GM19239 (cell line): ENCODE measurements around the gene SORCS2.

Experiments used
- DNase-seq: peaks from one replicate; pipeline ENCODE4 v3.0.0; 2011; ENCODE audit warnings: low spot score; ENCODE audit not compliant: insufficient read length
- FAIRE-seq: peaks from 2 replicates; lab custom pipeline; 2011; peaks lifted over from hg19 to GRCh38; lab: Jason Lieb, UNC

SORCS2 gene

DNA sequence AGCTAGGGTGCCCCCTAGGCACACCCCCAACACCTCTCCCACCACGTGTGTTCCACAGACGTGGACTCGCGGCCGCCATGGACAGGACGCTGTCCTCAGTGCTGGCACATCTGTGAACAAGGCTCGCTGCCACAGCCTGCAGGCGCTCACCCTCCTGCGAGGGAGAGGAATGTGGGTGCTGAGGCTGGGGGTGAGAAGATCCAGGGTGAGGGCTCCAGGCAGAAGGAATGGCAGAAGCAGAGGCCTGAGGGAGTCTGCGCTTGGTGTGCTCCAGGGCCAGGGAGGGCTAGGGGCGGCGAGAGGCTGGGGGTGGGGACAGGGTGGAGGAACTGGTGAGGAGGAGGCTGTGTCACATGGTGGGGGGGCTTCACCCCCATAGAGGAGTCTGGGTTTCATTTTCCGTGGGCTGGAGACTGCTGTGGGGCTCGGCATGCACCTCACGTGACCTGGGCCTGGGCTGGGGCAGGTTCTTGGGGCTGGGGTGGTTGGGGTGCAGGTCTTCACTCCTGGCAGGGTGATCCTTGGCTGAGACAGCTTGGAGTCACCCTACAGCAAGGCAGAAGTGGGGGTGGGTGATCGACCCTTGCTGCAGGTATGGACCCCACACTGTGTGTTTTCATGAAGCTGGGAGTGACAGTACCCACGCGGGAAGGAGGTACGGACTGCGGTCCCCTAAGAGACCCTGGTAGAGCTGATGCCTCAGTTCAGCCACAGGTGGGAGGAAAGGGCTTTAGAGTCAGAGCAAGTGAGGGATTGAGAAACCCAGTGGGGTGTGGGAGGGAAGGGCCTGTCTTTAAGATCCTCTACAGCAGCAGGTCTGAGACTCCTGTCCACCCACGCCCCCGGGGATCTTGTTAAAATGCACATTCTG lies 138.7 kb downstream of the SORCS2 start:
- FAIRE-seq (no peak), DNase-seq (no peak)

GRCh38 chr4:7331682-7332000 lies 139.3 kb downstream of the SORCS2 start:
- FAIRE-seq (no peak), DNase-seq (no peak)

DNA sequence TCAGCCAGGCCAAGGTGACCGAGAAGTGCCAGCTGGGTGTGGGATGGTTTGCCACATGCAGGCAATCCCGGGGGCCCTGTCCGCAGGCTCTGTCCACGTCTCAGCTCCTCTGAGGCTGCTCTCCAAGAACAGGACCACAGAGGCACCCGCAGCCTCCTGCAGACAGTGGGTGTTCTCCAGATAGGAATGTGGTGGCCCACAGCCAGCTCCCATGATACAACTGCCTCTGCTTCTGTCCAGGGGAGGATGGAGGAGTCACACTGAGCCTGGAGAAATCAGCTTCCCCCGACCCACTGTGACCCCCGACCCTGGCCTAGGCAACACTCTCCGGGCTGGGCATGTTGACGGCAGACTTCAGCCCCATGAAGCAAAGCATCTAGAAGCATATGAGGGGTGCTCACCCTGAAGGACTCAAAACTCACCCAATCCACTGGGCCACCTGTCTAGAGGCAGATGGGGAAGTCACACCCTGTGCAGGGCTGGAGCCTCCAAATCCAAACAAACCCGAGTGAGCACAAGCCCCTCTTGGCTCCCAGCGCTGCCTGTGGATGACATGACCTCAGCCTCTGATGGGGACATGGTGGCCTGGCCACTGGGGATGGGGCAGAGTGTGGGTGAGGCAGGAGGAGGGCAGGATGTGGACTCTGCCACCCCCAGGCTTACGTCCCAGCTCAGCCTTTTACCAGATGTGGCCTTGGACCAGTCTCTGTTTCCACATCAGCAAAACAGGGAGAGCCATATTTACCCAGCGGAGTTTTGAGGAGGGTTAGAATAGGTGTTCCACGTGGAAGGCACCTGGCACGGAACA lies 140.1 kb downstream of the SORCS2 start:
- FAIRE-seq (no peak), DNase-seq (no peak)

GRCh38 chr4:7333024-7333780 lies 140.9 kb downstream of the SORCS2 start:
- no peak for FAIRE-seq
- DNase-seq, result no peak

DNA sequence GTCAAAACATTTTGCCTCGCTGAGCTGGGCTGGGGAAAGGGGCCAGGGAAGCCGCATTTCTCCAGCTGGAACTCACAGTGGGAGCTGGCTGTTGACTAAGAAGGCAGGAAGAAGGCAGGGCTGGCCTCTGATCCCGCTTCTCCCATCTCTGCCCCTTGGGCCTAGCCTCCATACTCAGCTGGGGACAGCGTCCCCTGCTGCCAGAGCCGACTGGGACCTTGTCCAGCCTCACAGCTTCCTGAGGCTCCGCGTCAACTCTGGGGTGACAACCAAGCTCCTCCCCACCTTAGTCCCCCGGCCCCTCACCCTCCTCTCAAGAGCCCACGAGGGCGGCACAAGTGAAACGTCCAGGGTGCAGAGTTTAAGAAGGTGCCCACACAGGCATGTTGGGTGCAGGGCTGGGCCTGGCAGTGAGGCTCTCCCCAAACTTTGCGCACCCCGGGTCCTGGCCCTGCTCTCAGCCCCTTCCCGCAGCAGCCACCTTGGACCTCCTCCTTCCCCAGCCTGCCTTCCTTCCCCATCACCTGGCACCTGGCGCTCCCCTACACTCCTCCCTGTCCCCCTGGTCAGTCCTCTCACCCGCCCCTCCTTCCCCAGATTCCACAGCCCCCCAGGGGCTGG lies 141.6 kb downstream of the SORCS2 start:
- FAIRE-seq (no peak), DNase-seq (no peak)

- FAIRE-seq, result no peak
- no peak for DNase-seq
Measured at GRCh38 chr4:7334521-7335275, 142.4 kb downstream of the SORCS2 start.

- FAIRE-seq, result peak; percentile 18
- DNase-seq, result peak; percentile 80
Measured at GRCh38 chr4:7335344-7336066, 143.2 kb downstream of the SORCS2 start.

DNA sequence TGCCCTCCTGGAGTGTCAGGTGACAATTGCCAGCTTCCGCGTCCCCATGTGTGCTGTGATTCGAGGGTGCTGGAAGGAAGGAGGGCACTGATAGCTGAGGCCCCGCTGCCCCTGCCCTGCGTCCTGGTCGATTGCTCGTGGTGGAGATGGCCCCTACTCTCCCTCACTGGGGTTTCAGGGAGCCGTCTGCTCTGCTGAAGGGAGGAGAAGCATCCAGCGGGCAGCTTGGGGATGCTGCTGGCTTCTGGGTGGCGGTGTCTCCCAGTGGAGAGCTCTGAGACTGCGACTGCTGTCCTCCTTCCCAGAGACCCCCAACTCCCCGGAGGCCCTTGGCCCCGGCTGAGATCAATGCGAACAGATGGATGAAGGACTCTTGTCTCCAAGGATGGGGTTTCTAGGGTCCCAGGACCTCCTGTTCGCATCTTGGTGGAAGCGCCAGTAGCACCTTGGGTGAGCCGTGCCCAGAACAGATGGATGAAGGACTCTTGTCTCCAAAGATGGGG lies 143.8 kb downstream of the SORCS2 start:
- FAIRE-seq (no peak), DNase-seq (no peak)

DNA sequence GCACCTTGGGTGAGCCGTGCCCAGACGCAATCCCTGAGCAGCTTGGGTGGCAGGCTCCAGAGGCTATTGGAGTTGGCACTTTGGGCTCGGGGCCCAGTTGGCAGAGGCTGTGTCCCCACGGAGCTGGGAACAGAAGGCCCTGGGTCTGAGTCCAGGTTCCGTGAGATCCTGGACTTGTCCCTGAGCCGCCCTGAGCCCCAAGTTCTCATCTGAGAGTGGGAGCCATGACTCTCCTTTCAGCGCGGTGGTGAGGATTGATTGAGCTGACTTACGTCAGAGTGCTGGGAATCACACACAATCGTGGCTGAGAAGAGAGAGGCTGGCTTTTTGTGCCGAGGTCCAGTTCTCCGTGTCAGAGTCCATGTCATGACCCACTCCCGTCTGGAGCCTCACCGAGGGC lies 144.4 kb downstream of the SORCS2 start:
- FAIRE-seq, result no peak
- DNase-seq, result no peak

DNA sequence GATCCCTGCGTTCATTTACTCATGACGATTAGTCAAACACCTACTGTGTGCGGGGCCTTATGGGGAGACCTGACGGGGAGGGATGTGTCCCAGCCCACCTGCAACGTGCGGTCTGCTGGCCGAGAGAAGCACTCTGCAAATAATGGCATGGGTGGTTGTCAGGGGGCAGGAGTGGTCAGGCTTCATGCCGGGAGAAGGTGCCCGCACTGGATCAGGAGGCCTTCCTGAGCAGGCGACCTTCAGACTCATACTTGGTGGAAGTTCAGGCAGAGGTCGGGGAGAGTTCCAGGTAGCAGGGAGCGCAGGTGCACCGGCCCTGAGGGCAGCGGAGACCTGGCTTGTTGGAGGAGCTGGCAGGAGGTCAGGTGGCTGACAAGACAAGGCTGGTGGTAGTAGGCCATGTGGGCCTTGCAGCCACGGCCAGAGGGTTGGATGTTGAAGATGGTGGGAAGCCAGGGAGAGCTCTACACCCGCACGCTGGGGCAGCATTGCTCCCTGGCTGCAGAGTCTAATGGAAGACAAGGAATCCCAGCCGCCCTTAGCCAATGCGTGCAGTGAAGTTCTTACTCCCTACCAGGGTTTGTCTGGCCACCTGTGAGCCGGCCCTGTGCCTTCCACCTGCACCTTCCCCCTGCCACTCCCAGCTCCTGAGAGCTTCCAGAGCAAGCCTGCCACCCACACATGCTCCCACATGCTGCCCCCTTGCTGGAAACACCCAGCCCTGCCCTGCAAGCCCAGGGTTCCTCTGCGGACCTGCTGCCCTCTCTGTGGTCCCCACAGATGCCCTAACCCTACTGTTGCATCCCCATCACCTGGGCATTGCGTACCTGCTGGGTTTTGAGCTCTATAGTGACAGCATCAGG lies 145.1 kb downstream of the SORCS2 start:
- no peak for DNase-seq
- FAIRE-seq, result no peak

DNA sequence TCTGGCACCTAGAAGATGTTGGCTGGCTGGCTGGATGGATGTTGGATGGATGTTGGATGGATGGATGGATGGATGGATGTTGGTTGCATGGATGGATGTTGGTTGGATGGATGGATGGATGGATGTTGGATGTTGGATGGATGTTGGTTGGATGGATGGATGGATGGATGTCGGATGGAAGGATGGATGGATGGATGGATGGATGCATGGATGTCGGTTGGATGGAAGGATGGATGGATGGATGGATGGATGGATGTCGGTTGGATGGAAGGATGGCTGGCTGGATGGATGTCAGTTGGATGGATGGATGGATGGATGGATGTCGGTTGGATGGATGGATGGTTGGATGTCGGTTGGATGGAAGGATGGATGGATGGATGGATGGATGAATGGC lies 145.7 kb downstream of the SORCS2 start:
- DNase-seq (no peak), FAIRE-seq (no peak)

- no peak for DNase-seq
- no peak for FAIRE-seq
Measured at GRCh38 chr4:7338876-7339623, 146.7 kb downstream of the SORCS2 start.

GRCh38 chr4:7339751-7340552 lies 147.6 kb downstream of the SORCS2 start:
- no peak for FAIRE-seq
- no peak for DNase-seq

GRCh38 chr4:7340553-7341433 lies 148.5 kb downstream of the SORCS2 start:
- DNase-seq (no peak), FAIRE-seq (no peak)

GRCh38 chr4:7341491-7342222 lies 149.3 kb downstream of the SORCS2 start:
- DNase-seq (no peak), FAIRE-seq (no peak)
